ENCODE data around the gene RASGRP2.

RASGRP2 gene

GRCh38 chr11:64769283-64769682 is 25.3 kb upstream of the RASGRP2 start:
- no peak for TF ChIP-seq CTCF (IDR thresholded peaks at IDR 0.05; ENCODE audit: borderline replicate concordance, insufficient read depth, low read depth, low read length)

GRCh38 chr11:64768300-64768694 is 24.4 kb upstream of the RASGRP2 start:
- TF ChIP-seq CTCF (IDR thresholded peaks at IDR 0.05; ENCODE audit: borderline replicate concordance, insufficient read depth, low read depth, low read length), result no peak
- no peak overlapping the region for H3K4me3 ChIP-seq (ENCODE audit: low read depth, low read length)

More at GRCh38 chr11:64769283-64769682, 25.3 kb upstream of the RASGRP2 start:
- H3K4me3 ChIP-seq (ENCODE audit: low read depth, low read length), result no peak overlapping the region

GRCh38 chr11:64767344-64768299 is 23.7 kb upstream of the RASGRP2 start:
- peak; percentile 84 for TF ChIP-seq CTCF (IDR thresholded peaks at IDR 0.05; ENCODE audit: borderline replicate concordance, insufficient read depth, low read depth, low read length)

GRCh38 chr11:64766881-64767280 is 22.9 kb upstream of the RASGRP2 start:
- no peak overlapping the region for H3K4me3 ChIP-seq (ENCODE audit: low read depth, low read length)
- TF ChIP-seq CTCF (IDR thresholded peaks at IDR 0.05; ENCODE audit: borderline replicate concordance, insufficient read depth, low read depth, low read length), result no peak

More at GRCh38 chr11:64767344-64768299, 23.7 kb upstream of the RASGRP2 start:
- no peak overlapping the region for H3K4me3 ChIP-seq (ENCODE audit: low read depth, low read length)

GRCh38 chr11:64765851-64766665 is 22.1 kb upstream of the RASGRP2 start:
- no peak overlapping the region for H3K4me3 ChIP-seq (ENCODE audit: low read depth, low read length)
- no peak for TF ChIP-seq CTCF (IDR thresholded peaks at IDR 0.05; ENCODE audit: borderline replicate concordance, insufficient read depth, low read depth, low read length)

GRCh38 chr11:64765291-64765850 is 21.4 kb upstream of the RASGRP2 start:
- no peak for TF ChIP-seq CTCF (IDR thresholded peaks at IDR 0.05; ENCODE audit: borderline replicate concordance, insufficient read depth, low read depth, low read length)
- H3K4me3 ChIP-seq (ENCODE audit: low read depth, low read length), result no peak overlapping the region
